Left lobe of liver (tissue), 2 donors: ENCODE data around the gene PREX1. TPM values are rescaled to one million over a fixed set of nuclear protein-coding genes. Genes with fewer than 3 reads are reported as not detected.
"Not testable (repeated sequence)": the region's sequence is repeated elsewhere in the genome, so short reads cannot be mapped to it uniquely, and the experiment has no call there.

Experiments
- ATAC-seq: fragments of 200-7000 bp; cut with Tn5 transposase; one replicate; pipeline ENCODE4 v1.9.1; 2020; ENCODE audit warnings: mild to moderate bottlenecking, moderate library complexity
- DNase-seq: peaks from one replicate; pipeline ENCODE4 v3.0.0-alpha.2; 2020; ENCODE audit warnings: low spot score
- total RNA-seq: library from RNA; stranded (reverse); gene quantifications from one replicate; pipeline ENCODE4 v1.2.1, GENCODE V29; 2021
- donor health status: DM: no; HTN: no; CAD: no; lungs with moderate emphysema.
- donor health status: DM: no; HTN: yes; CAD: no.

PREX1 gene
- total RNA-seq, 1 donor from 2014 or later: 5.8 TPM

- ATAC-seq: no peak
- DNase-seq: no peak
Observed at GRCh38 chr20:48826883-48827771, 672 bp downstream of the PREX1 start.

GRCh38 chr20:48826480-48826879, 1.3 kb downstream of the PREX1 start:
- not testable (repeated sequence) for ATAC-seq, DNase-seq

GRCh38 chr20:48826069-48826468, 1.7 kb downstream of the PREX1 start:
- no peak for ATAC-seq
- no peak for DNase-seq

- DNase-seq (no peak), ATAC-seq (no peak)
Observed at GRCh38 chr20:48825566-48825920, 2.3 kb downstream of the PREX1 start.

- DNase-seq (no peak), ATAC-seq (no peak)
Observed at GRCh38 chr20:48824830-48825565, 2.8 kb downstream of the PREX1 start.

GRCh38 chr20:48823960-48824498, 3.8 kb downstream of the PREX1 start:
- DNase-seq (no peak), ATAC-seq (no peak)

- DNase-seq (no peak), ATAC-seq (no peak)
Observed at GRCh38 chr20:48823476-48823875, 4.3 kb downstream of the PREX1 start.

GRCh38 chr20:48822879-48823385, 4.9 kb downstream of the PREX1 start:
- ATAC-seq (no peak), DNase-seq (no peak)

- ATAC-seq: no peak
- no peak for DNase-seq
Observed at GRCh38 chr20:48822178-48822577, 5.6 kb downstream of the PREX1 start.

GRCh38 chr20:48821261-48821920, 6.4 kb downstream of the PREX1 start:
- ATAC-seq (no peak), DNase-seq (no peak)

- ATAC-seq (no peak), DNase-seq (no peak)
Observed at GRCh38 chr20:48820649-48820973, 7.2 kb downstream of the PREX1 start.

- ATAC-seq (no peak), DNase-seq (no peak)
Observed at GRCh38 chr20:48819821-48820648, 7.8 kb downstream of the PREX1 start.

GRCh38 chr20:48819089-48819488, 8.7 kb downstream of the PREX1 start:
- ATAC-seq (no peak), DNase-seq (no peak)

GRCh38 chr20:48818481-48818987, 9.3 kb downstream of the PREX1 start:
- DNase-seq (no peak), ATAC-seq (no peak)

GRCh38 chr20:48818031-48818370, 9.8 kb downstream of the PREX1 start:
- ATAC-seq (no peak), DNase-seq (no peak)

GRCh38 chr20:48817367-48818030, 10.3 kb downstream of the PREX1 start:
- DNase-seq (no peak), ATAC-seq (no peak)

- ATAC-seq (no peak), DNase-seq (no peak)
Observed at GRCh38 chr20:48816282-48817205, 11.3 kb downstream of the PREX1 start.

- ATAC-seq (no peak), DNase-seq (no peak)
Observed at GRCh38 chr20:48815537-48815936, 12.3 kb downstream of the PREX1 start.

- ATAC-seq (no peak), DNase-seq (no peak)
Observed at GRCh38 chr20:48814633-48815032, 13.2 kb downstream of the PREX1 start.
